Measurements from ENCODE around the gene CAMK2G. TPM values are rescaled to one million over a fixed set of nuclear protein-coding genes. Genes with fewer than 3 reads are reported as not detected.
A peak's percentile ranks its signal among the peaks of the same experiment; 100 is the strongest.

CAMK2G gene
- total RNA-seq, 2 experiments from 2014 or later, result 34.4 to 38.4 TPM

DNA sequence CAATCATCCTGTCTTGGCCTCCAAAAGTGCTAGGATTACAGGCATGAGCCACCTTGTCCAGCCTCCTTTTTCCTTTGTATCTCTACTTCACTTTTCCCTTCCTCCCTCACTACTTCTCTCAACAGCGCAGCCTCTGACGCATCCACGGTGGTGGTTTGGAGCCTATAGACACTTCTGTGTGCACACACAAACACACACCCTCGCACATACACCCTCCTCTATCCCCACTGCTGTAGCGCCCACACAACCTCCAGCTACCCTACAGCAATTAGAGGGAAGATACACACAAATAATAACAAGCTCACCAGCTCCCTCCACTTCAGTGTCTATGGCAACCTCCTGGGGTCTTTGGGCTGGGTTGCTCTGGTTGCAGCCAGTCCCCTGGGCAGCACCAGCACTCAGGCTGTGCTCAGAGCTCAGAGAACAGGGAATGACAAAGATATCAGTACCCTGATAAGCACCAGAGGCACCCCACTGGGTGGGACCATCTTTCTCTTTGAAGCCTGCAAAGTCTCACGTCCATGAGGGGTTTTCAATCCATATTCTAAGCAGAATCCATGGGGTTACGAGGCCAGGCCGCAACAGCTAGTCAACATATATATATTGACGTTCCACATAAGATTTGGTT is 3.3 kb upstream of the CAMK2G start:
- peaks cover 13% of the 10 kb centered on the region for H3K36me3 Mint-ChIP-seq (ENCODE audit: low read depth)
- Histone ChIP-seq H3K27ac (ENCODE audit: low read depth in 1 of 2, low read length in 2 of 2) (no peak overlapping the region), H3K4me1 (ENCODE audit: insufficient read depth, low read length) (peaks cover 45% of the 10 kb centered on the region), H3K4me3 (ENCODE audit: low read length) (no peak overlapping the region), H3K36me3 (ENCODE audit: insufficient read depth, low read length) (peaks cover 4% of the 10 kb centered on the region), H3K9me3 (ENCODE audit: control insufficient read depth in 1 of 2, insufficient read depth in 1 of 2, low read length in 2 of 2) (no peaks in the 10 kb centered on the region), H3K27me3 (ENCODE audit: control insufficient read depth in 1 of 2, insufficient read depth in 2 of 2, low read length in 2 of 2) (no peaks in the 10 kb centered on the region)
- no peaks in the 10 kb centered on the region for H3K9me3 Mint-ChIP-seq
- TF ChIP-seq, protein P1, sequence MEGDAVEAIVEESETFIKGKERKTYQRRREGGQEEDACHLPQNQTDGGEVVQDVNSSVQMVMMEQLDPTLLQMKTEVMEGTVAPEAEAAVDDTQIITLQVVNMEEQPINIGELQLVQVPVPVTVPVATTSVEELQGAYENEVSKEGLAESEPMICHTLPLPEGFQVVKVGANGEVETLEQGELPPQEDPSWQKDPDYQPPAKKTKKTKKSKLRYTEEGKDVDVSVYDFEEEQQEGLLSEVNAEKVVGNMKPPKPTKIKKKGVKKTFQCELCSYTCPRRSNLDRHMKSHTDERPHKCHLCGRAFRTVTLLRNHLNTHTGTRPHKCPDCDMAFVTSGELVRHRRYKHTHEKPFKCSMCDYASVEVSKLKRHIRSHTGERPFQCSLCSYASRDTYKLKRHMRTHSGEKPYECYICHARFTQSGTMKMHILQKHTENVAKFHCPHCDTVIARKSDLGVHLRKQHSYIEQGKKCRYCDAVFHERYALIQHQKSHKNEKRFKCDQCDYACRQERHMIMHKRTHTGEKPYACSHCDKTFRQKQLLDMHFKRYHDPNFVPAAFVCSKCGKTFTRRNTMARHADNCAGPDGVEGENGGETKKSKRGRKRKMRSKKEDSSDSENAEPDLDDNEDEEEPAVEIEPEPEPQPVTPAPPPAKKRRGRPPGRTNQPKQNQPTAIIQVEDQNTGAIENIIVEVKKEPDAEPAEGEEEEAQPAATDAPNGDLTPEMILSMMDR (IDR thresholded peaks at IDR 0.05), result no peak
- peaks cover 30% of the 10 kb centered on the region for H3K4me1 Mint-ChIP-seq (ENCODE audit: low read depth)
- peak overlapping the region; percentile 72 for H3K27ac Mint-ChIP-seq
- POLR2A ChIA-PET, result interaction anchor here (1.4 kb wide), 1 partner anchor 12 kb away, joined by 3 read pairs; no protein-coding TSS in a partner anchor
- peak overlapping the region; percentile 31 for H3K4me3 Mint-ChIP-seq
- DNase-seq (no peak), ATAC-seq (ENCODE audit: poor library complexity) (no peak)
- no peaks in the 10 kb centered on the region for H3K27me3 Mint-ChIP-seq
- CTCF ChIA-PET, result interaction anchor here (0.5 to 4.8 kb wide), 4 partner anchors 9 to 62 kb away, joined by 3 to 103 read pairs (median 24); no protein-coding TSS in a partner anchor
- intact Hi-C loops (cut with DNase I, micrococcal nuclease), result loop anchor here (2.0 to 10.0 kb wide), 5 partner anchors 80 to 1357 kb away; partner anchors contain the start of genes KAT6B (in 2 of the 2) and COMTD1 (in 1 of the 2)

DNA sequence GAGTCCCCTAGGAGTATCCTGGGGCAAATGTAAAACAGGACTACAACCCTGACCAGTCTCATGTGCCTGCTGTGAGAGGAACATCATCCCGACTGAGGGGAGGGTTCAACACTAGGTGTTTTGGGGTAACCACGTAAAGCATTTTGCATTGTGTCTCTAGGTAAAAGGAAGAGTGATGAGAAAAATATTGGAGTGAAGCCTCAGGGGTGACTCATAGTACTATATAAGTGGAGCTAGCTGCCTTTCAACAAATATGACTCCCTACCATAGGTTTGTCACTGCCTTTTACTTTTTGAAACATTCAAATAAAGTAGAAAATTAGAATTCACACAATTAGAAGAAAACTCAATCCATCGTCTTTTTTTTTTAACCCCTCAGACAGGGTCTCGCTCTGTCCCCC is 2.6 kb upstream of the CAMK2G start:
- Mint-ChIP-seq H3K27ac (peak overlapping the region; percentile 72), H3K36me3 (ENCODE audit: low read depth) (peaks cover 19% of the 10 kb centered on the region), H3K4me1 (ENCODE audit: low read depth) (peaks cover 37% of the 10 kb centered on the region), H3K4me3 (no peak overlapping the region), H3K27me3 (no peaks in the 10 kb centered on the region), H3K9me3 (no peaks in the 10 kb centered on the region)
- Histone ChIP-seq H3K9me3 (ENCODE audit: control insufficient read depth in 1 of 2, insufficient read depth in 1 of 2, low read length in 2 of 2) (no peaks in the 10 kb centered on the region), H3K4me3 (ENCODE audit: low read length) (no peak overlapping the region), H3K4me1 (ENCODE audit: insufficient read depth, low read length) (peaks cover 52% of the 10 kb centered on the region), H3K27me3 (ENCODE audit: control insufficient read depth in 1 of 2, insufficient read depth in 2 of 2, low read length in 2 of 2) (no peaks in the 10 kb centered on the region), H3K36me3 (ENCODE audit: insufficient read depth, low read length) (peaks cover 10% of the 10 kb centered on the region), H3K27ac (ENCODE audit: low read depth in 1 of 2, low read length in 2 of 2) (no peak overlapping the region)
- intact Hi-C loops (cut with DNase I, micrococcal nuclease), result loop anchor here (5.0 to 10.0 kb wide), 4 partner anchors 80 to 1358 kb away; partner anchors contain the start of genes KAT6B (in 2 of the 2) and COMTD1 (in 1 of the 2)
- TF ChIP-seq, protein P1 (IDR thresholded peaks at IDR 0.05), result no peak
- ChIA-PET CTCF (interaction anchor here (0.5 to 4.8 kb wide), 4 partner anchors 9 to 63 kb away, joined by 3 to 103 read pairs (median 24); no protein-coding TSS in a partner anchor), POLR2A (interaction anchor here (1.4 kb wide), 1 partner anchor 11 kb away, joined by 3 read pairs; no protein-coding TSS in a partner anchor)
- DNase-seq (no peak), ATAC-seq (ENCODE audit: poor library complexity) (no peak)

DNA sequence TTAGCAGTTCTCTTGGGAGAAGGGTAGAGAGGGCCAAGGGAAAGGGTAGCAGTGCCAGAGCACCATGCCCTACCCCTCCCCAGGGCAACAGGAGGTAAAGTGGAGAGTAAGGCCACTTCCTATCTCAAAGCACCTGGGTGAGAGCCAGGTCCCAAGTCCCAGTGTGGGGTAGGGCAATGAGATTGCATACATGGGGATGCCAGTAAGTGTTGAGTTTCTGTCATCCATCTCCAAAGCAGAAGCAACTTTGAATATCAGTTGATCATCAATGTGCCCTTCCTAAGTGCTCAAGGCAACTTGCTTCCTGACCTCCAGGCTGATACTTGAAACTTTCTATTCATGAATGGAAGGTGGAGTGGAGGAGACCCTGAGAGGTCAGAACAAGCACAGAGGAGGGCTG is 2.2 kb upstream of the CAMK2G start:
- CTCF ChIA-PET, result interaction anchor here (4.5 to 4.8 kb wide), 2 partner anchors 27 to 63 kb away, joined by 44 to 103 read pairs; no protein-coding TSS in a partner anchor
- H3K27ac ChIP-seq (ENCODE audit: low read depth in 1 of 2, low read length in 2 of 2), result no peak overlapping the region

More for the DNA sequence above, 2.2 kb upstream of the CAMK2G start:
- ATAC-seq (ENCODE audit: poor library complexity), result no peak
- Histone ChIP-seq H3K4me1 (ENCODE audit: insufficient read depth, low read length) (peaks cover 56% of the 10 kb centered on the region), H3K36me3 (ENCODE audit: insufficient read depth, low read length) (peaks cover 14% of the 10 kb centered on the region), H3K27me3 (ENCODE audit: control insufficient read depth in 1 of 2, insufficient read depth in 2 of 2, low read length in 2 of 2) (no peaks in the 10 kb centered on the region), H3K4me3 (ENCODE audit: low read length) (no peak overlapping the region), H3K9me3 (ENCODE audit: control insufficient read depth in 1 of 2, insufficient read depth in 1 of 2, low read length in 2 of 2) (no peaks in the 10 kb centered on the region)
- TF ChIP-seq, protein P1 (IDR thresholded peaks at IDR 0.05), result no peak
- peaks cover 41% of the 10 kb centered on the region for H3K4me1 Mint-ChIP-seq (ENCODE audit: low read depth)
- H3K36me3 Mint-ChIP-seq (ENCODE audit: low read depth), result peaks cover 23% of the 10 kb centered on the region
- intact Hi-C loops (cut with DNase I, micrococcal nuclease), result loop anchor here (5.0 to 10.0 kb wide), 4 partner anchors 81 to 1358 kb away; partner anchors contain the start of genes KAT6B (in 2 of the 2) and COMTD1 (in 1 of the 2)
- H3K9me3 Mint-ChIP-seq, result no peaks in the 10 kb centered on the region
- POLR2A ChIA-PET, result interaction anchor here (1.2 to 1.4 kb wide), 2 partner anchors 11 to 21 kb away, joined by 3 read pairs; no protein-coding TSS in a partner anchor
- peak overlapping the region; percentile 72 for H3K27ac Mint-ChIP-seq
- DNase-seq, result no peak
- no peak overlapping the region for H3K4me3 Mint-ChIP-seq
- H3K27me3 Mint-ChIP-seq, result no peaks in the 10 kb centered on the region

All from CD4-positive, alpha-beta T cell (primary cell).